ENCODE measurements around the gene KRTAP10-6.

DNA sequence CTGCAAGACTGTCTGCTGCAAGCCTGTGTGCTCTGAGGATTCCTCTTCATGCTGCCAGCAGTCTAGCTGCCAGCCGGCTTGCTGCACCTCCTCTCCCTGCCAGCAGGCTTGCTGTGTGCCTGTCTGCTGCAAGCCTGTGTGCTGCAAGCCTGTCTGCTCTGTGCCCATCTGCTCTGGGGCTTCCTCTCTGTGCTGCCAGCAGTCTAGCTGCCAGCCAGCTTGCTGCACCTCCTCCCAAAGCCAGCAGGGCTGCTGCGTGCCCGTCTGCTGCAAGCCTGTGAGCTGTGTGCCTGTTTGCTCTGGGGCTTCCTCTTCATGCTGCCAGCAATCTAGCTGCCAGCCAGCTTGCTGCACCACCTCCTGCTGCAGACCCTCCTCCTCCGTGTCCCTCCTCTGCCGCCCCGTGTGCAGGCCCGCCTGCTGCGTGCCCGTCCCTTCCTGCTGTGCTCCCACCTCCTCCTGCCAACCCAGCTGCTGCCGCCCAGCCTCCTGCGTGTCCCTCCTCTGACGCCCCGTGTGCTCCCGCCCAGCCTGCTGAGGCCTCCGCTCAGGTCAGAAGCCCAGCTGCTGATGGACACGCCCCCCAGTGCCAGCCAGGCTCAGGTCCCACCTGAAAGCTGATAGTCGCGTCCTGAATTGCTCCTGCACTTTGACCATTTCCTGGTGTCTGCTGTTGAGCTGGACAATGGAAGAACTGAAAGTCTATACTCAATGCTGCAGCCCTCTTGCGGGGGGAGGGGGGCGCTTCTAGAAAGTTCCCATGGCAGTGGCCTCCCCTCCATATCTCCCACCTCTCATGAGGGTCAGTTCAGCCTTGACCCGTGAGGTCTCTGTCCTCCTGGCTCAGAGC lies 17.6 kb downstream of the KRTAP10-6 start:
- TF ChIP-seq CTCF (IDR thresholded peaks at IDR 0.05), result 0 out of 2 replicates have a peak, but pooled peaks have one; percentile 12
- TF ChIP-seq ZFX (IDR thresholded peaks at IDR 0.05; ENCODE audit: borderline replicate concordance), result no peak

All from 22Rv1 (cell line).